K562 (cell line): ENCODE results near the gene EFNA2.

Source experiments
- CCAR2 ChIP-seq: fragments of 200-400 bp; formaldehyde crosslinking; IDR thresholded peaks from 2 replicates; pipeline ENCODE4 v1.6.1; 2017; ENCODE audit warnings: mild to moderate bottlenecking, low read depth, low read length
- ZNF184 ChIP-seq: sonication (generic); formaldehyde crosslinking; IDR thresholded peaks from 2 replicates; pipeline ENCODE4 v1.5.0; 2020; ENCODE audit warnings: missing genetic modification reagents
- ZNF408 ChIP-seq: fragments of 250-450 bp; sonication (Bioruptor Pico); IDR thresholded peaks from 2 replicates; pipeline ENCODE4 v1.4.0; 2020; ENCODE audit warnings: low read depth, mild to moderate bottlenecking, moderate library complexity
- TF ChIP-seq, protein P1 (sequence below), 3 experiments: IDR thresholded peaks in 2 of 3; conservative IDR thresholded peaks in 1 of 3; 2 replicates each; pipeline ENCODE4 v1.5.1; 2011 to 2012; ENCODE audit warnings: low read length in 3 of 3, mild to moderate bottlenecking in 3 of 3, control low read depth in 2 of 3, improper control_type of control experiment in 1 of 3, inconsistent platforms in 1 of 3, low read depth in 1 of 3, mixed read lengths in 1 of 3, moderate library complexity in 1 of 3; ENCODE audit not compliant: insufficient read depth in 2 of 3
- TF ChIP-seq, protein P2 (sequence below), 2 experiments: fragments of 450-650 bp in 1 of 2; sonication (generic) in 1 of 2; formaldehyde crosslinking; conservative IDR thresholded peaks; 2 replicates each; pipeline versions ENCODE4 v1.4.0 to v1.8.1; 2020 to 2022; ENCODE audit warnings: mild to moderate bottlenecking in 1 of 2, missing genetic modification reagents in 1 of 2

DNA sequence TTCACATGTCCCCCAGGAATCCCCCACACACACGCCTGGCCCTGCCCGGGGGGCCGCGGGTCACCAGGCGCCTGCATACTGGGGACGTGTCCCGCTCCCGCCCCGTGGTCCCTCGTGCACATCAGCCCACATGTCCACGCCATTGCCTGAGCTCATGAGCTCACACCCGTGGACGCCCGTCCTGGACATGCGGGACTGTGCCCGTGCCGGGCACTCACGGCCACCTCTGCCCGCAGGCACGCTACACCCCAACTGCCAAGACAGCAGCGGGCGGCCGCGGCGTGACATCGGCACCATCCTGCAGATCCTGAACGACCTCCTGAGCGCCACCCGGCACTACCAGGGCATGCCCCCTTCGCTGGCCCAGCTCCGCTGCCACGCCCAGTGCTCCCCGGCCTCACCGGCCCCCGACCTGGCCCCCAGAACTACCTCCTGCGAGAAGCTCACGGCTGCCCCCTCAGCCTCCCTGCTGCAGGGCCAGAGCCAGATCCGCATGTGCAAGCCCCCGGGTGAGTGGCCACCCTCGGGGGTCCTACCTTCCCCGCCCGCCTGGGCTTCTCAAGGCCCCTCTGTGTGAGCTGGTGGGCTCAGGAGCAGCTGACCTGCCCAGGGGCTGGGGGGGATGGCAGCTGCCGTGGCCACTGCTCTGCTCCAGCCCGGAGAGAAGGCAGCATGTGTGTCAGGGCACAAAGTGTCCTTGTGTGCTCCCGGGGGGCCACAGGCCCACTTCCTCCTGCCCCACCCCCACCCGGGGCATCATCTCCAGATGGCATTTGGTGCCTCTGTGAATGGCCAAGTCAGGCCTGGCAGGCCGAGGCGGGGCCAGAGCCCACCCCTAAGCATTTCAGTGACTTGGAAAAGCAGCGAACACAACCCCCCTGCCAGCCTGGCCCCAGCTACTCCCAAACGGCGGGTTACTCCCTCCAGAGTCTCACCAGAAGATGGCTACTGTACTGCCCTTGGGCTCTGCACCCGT, 30.2 kb upstream of the EFNA2 start:
- TF ChIP-seq ZNF184 (CRISPR knock-in tag) (no peak), CCAR2 (no peak), ZNF408 (CRISPR knock-in tag) (no peak)
- TF ChIP-seq, protein P1, sequence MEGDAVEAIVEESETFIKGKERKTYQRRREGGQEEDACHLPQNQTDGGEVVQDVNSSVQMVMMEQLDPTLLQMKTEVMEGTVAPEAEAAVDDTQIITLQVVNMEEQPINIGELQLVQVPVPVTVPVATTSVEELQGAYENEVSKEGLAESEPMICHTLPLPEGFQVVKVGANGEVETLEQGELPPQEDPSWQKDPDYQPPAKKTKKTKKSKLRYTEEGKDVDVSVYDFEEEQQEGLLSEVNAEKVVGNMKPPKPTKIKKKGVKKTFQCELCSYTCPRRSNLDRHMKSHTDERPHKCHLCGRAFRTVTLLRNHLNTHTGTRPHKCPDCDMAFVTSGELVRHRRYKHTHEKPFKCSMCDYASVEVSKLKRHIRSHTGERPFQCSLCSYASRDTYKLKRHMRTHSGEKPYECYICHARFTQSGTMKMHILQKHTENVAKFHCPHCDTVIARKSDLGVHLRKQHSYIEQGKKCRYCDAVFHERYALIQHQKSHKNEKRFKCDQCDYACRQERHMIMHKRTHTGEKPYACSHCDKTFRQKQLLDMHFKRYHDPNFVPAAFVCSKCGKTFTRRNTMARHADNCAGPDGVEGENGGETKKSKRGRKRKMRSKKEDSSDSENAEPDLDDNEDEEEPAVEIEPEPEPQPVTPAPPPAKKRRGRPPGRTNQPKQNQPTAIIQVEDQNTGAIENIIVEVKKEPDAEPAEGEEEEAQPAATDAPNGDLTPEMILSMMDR (IDR thresholded peaks at IDR 0.05 in 2 of 3, conservative IDR thresholded peaks at IDR 0.05 in 1 of 3; ENCODE audit: insufficient read depth in 2 of 3, low read depth in 1 of 3, low read length in 3 of 3) = no peak
- TF ChIP-seq, protein P2, sequence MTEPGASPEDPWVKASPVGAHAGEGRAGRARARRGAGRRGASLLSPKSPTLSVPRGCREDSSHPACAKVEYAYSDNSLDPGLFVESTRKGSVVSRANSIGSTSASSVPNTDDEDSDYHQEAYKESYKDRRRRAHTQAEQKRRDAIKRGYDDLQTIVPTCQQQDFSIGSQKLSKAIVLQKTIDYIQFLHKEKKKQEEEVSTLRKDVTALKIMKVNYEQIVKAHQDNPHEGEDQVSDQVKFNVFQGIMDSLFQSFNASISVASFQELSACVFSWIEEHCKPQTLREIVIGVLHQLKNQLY (CRISPR knock-in tag; conservative IDR thresholded peaks at IDR 0.05) = no peak
